ENCODE data around the gene TMEM79. TPM values are rescaled to one million over a fixed set of nuclear protein-coding genes. Genes with fewer than 3 reads are reported as not detected.
A peak's percentile ranks its signal among the peaks of the same experiment; 100 is the strongest.

Gene TMEM79
- total RNA-seq, 1 experiment from 2014 or later: 8.1 TPM

GRCh38 chr1:156246781-156247459, 37.2 kb upstream of the TMEM79 start:
- POLR2A ChIA-PET: interaction anchor here (0.6 to 3.3 kb wide), 6 partner anchors 10 to 231 kb away, joined by 3 to 8 read pairs (median 5); no protein-coding TSS in a partner anchor
- no peaks in the 10 kb centered on the region for H3K9me3 Mint-ChIP-seq (ENCODE audit: unreplicated experiment)
- intact Hi-C loops (cut with micrococcal nuclease): no loop called here
- CTCF ChIA-PET: interaction anchor here (0.6 to 1.9 kb wide), 4 partner anchors 12 to 150 kb away, joined by 3 to 12 read pairs (median 4); no protein-coding TSS in a partner anchor
- peak; percentile 51 for DNase-seq (ENCODE audit: unreplicated experiment)
- TSS peak; percentile 2 for BruUV-seq (replicated peaks)
- H3K4me3 Mint-ChIP-seq (ENCODE audit: unreplicated experiment): no peak overlapping the region
- H3K36me3 Mint-ChIP-seq (ENCODE audit: insufficient read depth, unreplicated experiment): peaks cover 41% of the 10 kb centered on the region
- H3K27me3 Mint-ChIP-seq (ENCODE audit: insufficient read depth, unreplicated experiment): no peaks in the 10 kb centered on the region
- peak overlapping the region; percentile 0 for H3K27ac Mint-ChIP-seq (ENCODE audit: low read depth, unreplicated experiment)
- no peak for TF ChIP-seq CTCF (IDR thresholded peaks at IDR 0.05; ENCODE audit: unreplicated experiment)
- peaks cover 29% of the 10 kb centered on the region for H3K4me1 Mint-ChIP-seq (ENCODE audit: insufficient read depth, unreplicated experiment)

GRCh38 chr1:156247460-156248322, 36.4 kb upstream of the TMEM79 start, which contains the start of gene PAQR6:
Gene PAQR6 (minus strand): TSS chr1:156248056. CDS start chr1:156246731, 1,325 bp downstream.
- ChIA-PET POLR2A (interaction anchor here (0.6 to 3.3 kb wide), 9 partner anchors 9 to 231 kb away, joined by 3 to 8 read pairs (median 3); partner anchors contain the start of gene SMG5), CTCF (interaction anchor here (0.7 to 1.9 kb wide), 3 partner anchors 11 to 38 kb away, joined by 3 to 12 read pairs (median 4); no protein-coding TSS in a partner anchor)
- Mint-ChIP-seq H3K27me3 (ENCODE audit: insufficient read depth, unreplicated experiment) (no peaks in the 10 kb centered on the region), H3K4me1 (ENCODE audit: insufficient read depth, unreplicated experiment) (peaks cover 22% of the 10 kb centered on the region), H3K9me3 (ENCODE audit: unreplicated experiment) (no peaks in the 10 kb centered on the region), H3K27ac (ENCODE audit: low read depth, unreplicated experiment) (peak within 1 kb of the TSS; percentile 0), H3K36me3 (ENCODE audit: insufficient read depth, unreplicated experiment) (peaks cover 45% of the 10 kb centered on the region), H3K4me3 (ENCODE audit: unreplicated experiment) (no peak within 1 kb of the TSS)
- TF ChIP-seq CTCF (IDR thresholded peaks at IDR 0.05; ENCODE audit: unreplicated experiment): no peak
- intact Hi-C loops (cut with micrococcal nuclease): no loop called here
- no TSS peak for BruUV-seq (replicated peaks)
- DNase-seq (ENCODE audit: unreplicated experiment): no peak

DNA sequence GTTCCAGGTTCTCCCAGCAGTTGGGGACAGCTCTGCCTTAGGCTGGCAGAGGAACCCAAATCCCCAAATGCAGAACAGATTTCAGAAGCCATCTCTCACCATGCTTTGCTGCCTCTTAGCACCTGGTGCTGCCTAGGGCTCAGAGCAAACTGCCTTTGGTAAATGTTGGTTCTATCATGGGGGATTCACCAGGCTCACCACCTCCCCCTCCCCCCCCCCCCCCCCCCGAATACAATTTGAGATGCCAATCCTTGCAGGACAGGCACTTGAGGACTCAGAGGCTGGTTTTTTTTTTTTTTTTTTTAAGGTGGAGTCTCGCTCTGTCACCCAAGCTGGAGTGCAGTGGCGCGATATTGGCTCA, 35.8 kb upstream of the TMEM79 start:
- POLR2A ChIA-PET: interaction anchor here (0.7 to 3.3 kb wide), 4 partner anchors 9 to 35 kb away, joined by 3 to 8 read pairs (median 3); partner anchors contain the start of gene SMG5
- H3K9me3 Mint-ChIP-seq (ENCODE audit: unreplicated experiment): no peaks in the 10 kb centered on the region
- TF ChIP-seq CTCF (IDR thresholded peaks at IDR 0.05; ENCODE audit: unreplicated experiment): no peak
- H3K4me1 Mint-ChIP-seq (ENCODE audit: insufficient read depth, unreplicated experiment): peaks cover 22% of the 10 kb centered on the region
- peaks cover 51% of the 10 kb centered on the region for H3K36me3 Mint-ChIP-seq (ENCODE audit: insufficient read depth, unreplicated experiment)
- H3K27me3 Mint-ChIP-seq (ENCODE audit: insufficient read depth, unreplicated experiment): no peaks in the 10 kb centered on the region
- DNase-seq (ENCODE audit: unreplicated experiment): no peak
- no TSS peak for BruUV-seq (replicated peaks)
- intact Hi-C loops (cut with micrococcal nuclease): no loop called here
- H3K4me3 Mint-ChIP-seq (ENCODE audit: unreplicated experiment): no peak overlapping the region
- CTCF ChIA-PET: interaction anchor here (1.9 kb wide), 1 partner anchor 23 kb away, joined by 12 read pairs; no protein-coding TSS in a partner anchor
- H3K27ac Mint-ChIP-seq (ENCODE audit: low read depth, unreplicated experiment): no peak overlapping the region

- Mint-ChIP-seq H3K27ac (ENCODE audit: low read depth, unreplicated experiment) (no peak overlapping the region), H3K9me3 (ENCODE audit: unreplicated experiment) (no peaks in the 10 kb centered on the region), H3K4me1 (ENCODE audit: insufficient read depth, unreplicated experiment) (peaks cover 22% of the 10 kb centered on the region), H3K27me3 (ENCODE audit: insufficient read depth, unreplicated experiment) (no peaks in the 10 kb centered on the region), H3K36me3 (ENCODE audit: insufficient read depth, unreplicated experiment) (peaks cover 63% of the 10 kb centered on the region), H3K4me3 (ENCODE audit: unreplicated experiment) (no peak overlapping the region)
- TSS peak; percentile 32 for BruUV-seq (replicated peaks)
- POLR2A ChIA-PET: interaction anchor here (0.7 to 3.3 kb wide), 4 partner anchors 7 to 22 kb away, joined by 3 to 8 read pairs (median 3); no protein-coding TSS in a partner anchor
- CTCF ChIA-PET: interaction anchor here (1.5 kb wide), 1 partner anchor 69 kb away, joined by 3 read pairs; no protein-coding TSS in a partner anchor
- DNase-seq (ENCODE audit: unreplicated experiment): no peak
- intact Hi-C loops (cut with micrococcal nuclease): no loop called here
- TF ChIP-seq CTCF (IDR thresholded peaks at IDR 0.05; ENCODE audit: unreplicated experiment): no peak
Measured at GRCh38 chr1:156249593-156249992, 34.5 kb upstream of the TMEM79 start.

Measured in MCF 10A (cell line).